ENCODE measurements around the gene AP1M1.

DNA sequence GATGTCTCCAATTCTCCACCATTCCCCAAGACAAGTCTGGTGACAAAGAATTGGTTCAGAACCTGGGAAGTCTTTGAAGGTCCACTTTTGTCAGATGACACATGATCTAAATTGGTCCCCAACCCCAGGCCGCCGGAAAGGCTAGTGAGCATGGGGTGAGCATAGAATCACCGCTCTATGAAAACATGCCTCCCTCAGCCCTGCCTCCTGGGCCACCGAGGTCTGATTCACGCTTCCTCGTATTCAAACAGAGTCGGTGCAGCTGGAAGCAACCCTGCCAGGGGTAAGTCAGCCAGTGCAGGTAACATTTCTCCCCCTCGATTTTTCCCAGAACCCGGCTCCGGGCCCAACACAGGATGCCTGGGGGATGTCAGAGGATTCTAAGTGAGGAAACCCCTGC, 93.0 kb downstream of the AP1M1 start:
- TF ChIP-seq, protein P1, sequence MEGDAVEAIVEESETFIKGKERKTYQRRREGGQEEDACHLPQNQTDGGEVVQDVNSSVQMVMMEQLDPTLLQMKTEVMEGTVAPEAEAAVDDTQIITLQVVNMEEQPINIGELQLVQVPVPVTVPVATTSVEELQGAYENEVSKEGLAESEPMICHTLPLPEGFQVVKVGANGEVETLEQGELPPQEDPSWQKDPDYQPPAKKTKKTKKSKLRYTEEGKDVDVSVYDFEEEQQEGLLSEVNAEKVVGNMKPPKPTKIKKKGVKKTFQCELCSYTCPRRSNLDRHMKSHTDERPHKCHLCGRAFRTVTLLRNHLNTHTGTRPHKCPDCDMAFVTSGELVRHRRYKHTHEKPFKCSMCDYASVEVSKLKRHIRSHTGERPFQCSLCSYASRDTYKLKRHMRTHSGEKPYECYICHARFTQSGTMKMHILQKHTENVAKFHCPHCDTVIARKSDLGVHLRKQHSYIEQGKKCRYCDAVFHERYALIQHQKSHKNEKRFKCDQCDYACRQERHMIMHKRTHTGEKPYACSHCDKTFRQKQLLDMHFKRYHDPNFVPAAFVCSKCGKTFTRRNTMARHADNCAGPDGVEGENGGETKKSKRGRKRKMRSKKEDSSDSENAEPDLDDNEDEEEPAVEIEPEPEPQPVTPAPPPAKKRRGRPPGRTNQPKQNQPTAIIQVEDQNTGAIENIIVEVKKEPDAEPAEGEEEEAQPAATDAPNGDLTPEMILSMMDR (IDR thresholded peaks at IDR 0.05), result no peak
- no peak for TF ChIP-seq SIN3A (IDR thresholded peaks at IDR 0.05; ENCODE audit: borderline replicate concordance, insufficient read depth, low read depth, low read length)
- TF ChIP-seq POLR2AphosphoS5 (IDR thresholded peaks at IDR 0.05; ENCODE audit: low read depth, low read length), result no peak
- TF ChIP-seq, protein P2, sequence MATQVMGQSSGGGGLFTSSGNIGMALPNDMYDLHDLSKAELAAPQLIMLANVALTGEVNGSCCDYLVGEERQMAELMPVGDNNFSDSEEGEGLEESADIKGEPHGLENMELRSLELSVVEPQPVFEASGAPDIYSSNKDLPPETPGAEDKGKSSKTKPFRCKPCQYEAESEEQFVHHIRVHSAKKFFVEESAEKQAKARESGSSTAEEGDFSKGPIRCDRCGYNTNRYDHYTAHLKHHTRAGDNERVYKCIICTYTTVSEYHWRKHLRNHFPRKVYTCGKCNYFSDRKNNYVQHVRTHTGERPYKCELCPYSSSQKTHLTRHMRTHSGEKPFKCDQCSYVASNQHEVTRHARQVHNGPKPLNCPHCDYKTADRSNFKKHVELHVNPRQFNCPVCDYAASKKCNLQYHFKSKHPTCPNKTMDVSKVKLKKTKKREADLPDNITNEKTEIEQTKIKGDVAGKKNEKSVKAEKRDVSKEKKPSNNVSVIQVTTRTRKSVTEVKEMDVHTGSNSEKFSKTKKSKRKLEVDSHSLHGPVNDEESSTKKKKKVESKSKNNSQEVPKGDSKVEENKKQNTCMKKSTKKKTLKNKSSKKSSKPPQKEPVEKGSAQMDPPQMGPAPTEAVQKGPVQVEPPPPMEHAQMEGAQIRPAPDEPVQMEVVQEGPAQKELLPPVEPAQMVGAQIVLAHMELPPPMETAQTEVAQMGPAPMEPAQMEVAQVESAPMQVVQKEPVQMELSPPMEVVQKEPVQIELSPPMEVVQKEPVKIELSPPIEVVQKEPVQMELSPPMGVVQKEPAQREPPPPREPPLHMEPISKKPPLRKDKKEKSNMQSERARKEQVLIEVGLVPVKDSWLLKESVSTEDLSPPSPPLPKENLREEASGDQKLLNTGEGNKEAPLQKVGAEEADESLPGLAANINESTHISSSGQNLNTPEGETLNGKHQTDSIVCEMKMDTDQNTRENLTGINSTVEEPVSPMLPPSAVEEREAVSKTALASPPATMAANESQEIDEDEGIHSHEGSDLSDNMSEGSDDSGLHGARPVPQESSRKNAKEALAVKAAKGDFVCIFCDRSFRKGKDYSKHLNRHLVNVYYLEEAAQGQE (IDR thresholded peaks at IDR 0.05; ENCODE audit: insufficient read depth in 1 of 2, low read depth in 2 of 2, low read length in 1 of 2), result no peak
- no peak for TF ChIP-seq TCF7L2 (IDR thresholded peaks at IDR 0.05; ENCODE audit: low read depth, low read length)

Data from Panc1 (cell line).